Fibroblast of skin of back (primary cell): ENCODE measurements around the gene ACSS3.
A peak's percentile ranks its signal among the peaks of the same experiment; 100 is the strongest.

ENCODE experiments used
- DNase-seq: peaks from one replicate; pipeline ENCODE4 v3.0.0-alpha.2; 2013

Gene ACSS3

DNA sequence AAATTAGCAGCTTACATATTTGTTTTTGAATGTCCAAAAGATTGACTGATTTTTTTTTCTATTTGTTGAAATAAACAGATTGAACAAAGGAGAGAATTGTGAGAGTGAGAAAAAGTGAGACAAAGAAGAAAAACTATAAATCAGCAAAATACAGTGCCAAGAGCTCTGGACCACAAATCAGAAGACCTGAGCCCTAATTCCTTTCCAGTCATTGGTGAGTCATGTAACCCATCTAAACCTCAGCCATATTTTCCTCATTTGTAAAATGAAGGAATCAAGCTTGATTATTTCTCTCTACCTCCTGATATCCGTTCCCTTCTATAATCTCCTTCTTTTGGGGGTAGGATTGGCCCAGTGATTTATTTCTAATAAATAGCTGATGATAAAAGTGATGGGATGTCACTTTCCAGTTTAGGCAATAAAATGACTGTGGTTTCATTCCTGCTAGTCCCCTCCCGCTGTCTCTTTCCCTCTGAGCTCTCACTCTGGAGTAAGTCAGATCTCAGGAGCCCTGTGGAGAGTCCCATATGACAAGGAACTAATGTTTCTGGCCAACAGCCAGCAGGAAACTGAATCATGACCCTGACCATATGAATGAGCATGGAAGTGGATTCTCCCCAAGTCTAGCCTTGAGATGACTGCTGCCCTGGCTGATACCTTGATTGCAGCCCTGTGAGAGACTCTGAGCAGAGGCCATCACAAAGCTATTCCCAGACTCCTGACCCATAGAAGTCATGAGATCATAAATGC lies 218.9 kb downstream of the ACSS3 start:
- peak; percentile 78 for DNase-seq

DNA sequence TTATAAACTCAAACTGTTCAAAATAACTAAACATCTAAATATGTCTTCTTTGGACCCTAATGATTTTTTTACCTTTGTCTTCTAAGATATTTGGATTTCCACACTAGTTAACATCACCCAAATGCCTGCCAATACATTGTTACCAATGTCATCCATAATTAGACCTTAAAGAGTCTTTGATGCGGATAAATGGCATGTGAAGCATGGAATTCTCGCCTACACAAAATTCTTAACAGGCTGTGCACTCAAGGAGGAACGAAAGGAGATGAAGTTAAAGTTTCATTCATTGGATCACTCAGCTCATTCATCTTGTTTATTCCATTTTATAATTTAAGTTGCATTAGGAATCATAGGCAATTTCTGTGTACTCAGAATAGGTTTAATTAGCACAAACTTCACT lies 219.7 kb downstream of the ACSS3 start:
- no peak for DNase-seq

DNA sequence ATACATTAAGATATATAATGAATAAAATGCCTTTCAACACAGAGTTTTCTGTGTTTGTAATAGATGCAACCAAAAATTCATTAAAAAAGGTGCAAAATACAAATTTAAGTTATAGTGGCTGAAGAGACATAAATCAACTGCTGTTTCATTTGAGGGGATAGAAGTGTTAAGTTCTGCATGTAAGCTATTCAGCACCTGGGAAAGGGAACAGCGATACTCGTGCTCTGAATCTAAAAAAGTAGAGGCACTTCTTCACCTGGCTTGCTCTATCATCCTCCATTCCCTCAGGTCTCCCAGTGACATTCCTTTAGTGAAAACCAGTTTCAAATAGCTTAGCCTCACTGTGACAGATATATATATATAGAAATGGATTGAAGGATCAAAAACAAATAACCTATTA lies 222.6 kb downstream of the ACSS3 start:
- no peak for DNase-seq

DNA sequence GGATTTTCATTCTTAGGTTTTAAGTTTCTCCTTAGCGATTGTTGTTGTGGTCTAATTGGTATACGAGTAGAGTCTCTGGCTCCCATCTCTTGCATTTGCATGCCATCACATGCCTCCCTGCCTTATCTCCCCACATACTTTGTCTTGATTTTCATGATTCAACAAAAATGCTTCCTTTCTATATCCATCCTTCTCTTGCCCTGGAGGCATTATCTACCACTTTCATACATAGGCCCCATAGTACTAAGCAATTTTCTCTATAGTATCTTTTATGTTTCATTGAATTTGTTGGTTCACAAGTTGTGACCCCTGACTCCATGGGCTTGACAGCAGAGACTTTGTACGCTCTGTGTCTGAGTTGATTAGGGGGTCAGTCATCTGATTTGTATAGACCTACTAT lies 226.1 kb downstream of the ACSS3 start:
- DNase-seq, result no peak
